DND-41 (cell line): Measurements from ENCODE around the gene MAPK1IP1L.

Source experiments
- ATAC-seq: fragments of 200-7000 bp; cut with Tn5 transposase; 3 replicates; pipeline ENCODE4 v1.9.1; 2021; ENCODE audit warnings: low read depth; ENCODE audit not compliant: insufficient read depth
- DNase-seq: peaks from one replicate; pipeline ENCODE4 v3.0.0-alpha.2; 2020
- H2AFZ ChIP-seq: 2 replicates; pipeline ENCODE4 v1.6.0; 2012; ENCODE audit warnings: low read depth, low read length
- H3K27ac ChIP-seq: 2 replicates; pipeline ENCODE4 v1.5.1; 2012; ENCODE audit warnings: low read length, inconsistent platforms
- H3K27me3 ChIP-seq: fragments of 200-600 bp; sonication (generic); 2 replicates; pipeline ENCODE4 v1.6.0; 2012; ENCODE audit warnings: low read length, mild to moderate bottlenecking, inconsistent platforms; ENCODE audit not compliant: insufficient read depth, poor library complexity
- H3K36me3 ChIP-seq: 2 replicates; pipeline ENCODE4 v1.5.1; 2012; ENCODE audit warnings: low read length, inconsistent platforms; ENCODE audit not compliant: insufficient read depth
- H3K4me1 ChIP-seq: 2 replicates; pipeline ENCODE4 v1.5.1; 2012; ENCODE audit warnings: mild to moderate bottlenecking, low read length; ENCODE audit not compliant: insufficient read depth
- H3K4me2 ChIP-seq: 2 replicates; pipeline ENCODE4 v1.6.0; 2012; ENCODE audit warnings: mild to moderate bottlenecking, moderate library complexity, low read length, inconsistent platforms; ENCODE audit not compliant: insufficient read depth
- H3K4me3 ChIP-seq, 2 experiments: fragments of 200-600 bp in 1 of 2; shearing (Covaris generic) in 1 of 2; 2 replicates each; pipeline ENCODE4 v1.5.1; 2012 to 2016; ENCODE audit warnings: inconsistent platforms in 2 of 2, low read length in 2 of 2, mild to moderate bottlenecking in 2 of 2, low read depth in 1 of 2, moderate library complexity in 1 of 2
- H3K79me2 ChIP-seq: 2 replicates; pipeline ENCODE4 v1.6.0; 2012; ENCODE audit warnings: low read length, inconsistent platforms; ENCODE audit not compliant: insufficient read depth
- H3K9ac ChIP-seq: 2 replicates; pipeline ENCODE4 v1.6.0; 2012; ENCODE audit warnings: low read depth, mild to moderate bottlenecking, inconsistent platforms, low read length, moderate library complexity
- H3K9me3 ChIP-seq: 2 replicates; pipeline ENCODE4 v1.5.1; 2012; ENCODE audit warnings: low read length, moderate library complexity, mild to moderate bottlenecking, inconsistent platforms; ENCODE audit not compliant: insufficient read depth, severe bottlenecking
- H4K20me1 ChIP-seq: 2 replicates; pipeline ENCODE4 v1.6.0; 2012; ENCODE audit warnings: low read length; ENCODE audit not compliant: insufficient read depth
- EZH2 ChIP-seq: IDR thresholded peaks from 3 replicates; pipeline ENCODE4 v1.6.1; 2012; ENCODE audit warnings: borderline replicate concordance, low read depth, mild to moderate bottlenecking, moderate library complexity, low read length, inconsistent platforms; ENCODE audit not compliant: severe bottlenecking
- TF ChIP-seq, protein P1 (sequence below): IDR thresholded peaks from 2 replicates; pipeline ENCODE4 v1.5.1; 2012; ENCODE audit warnings: borderline replicate concordance, low read length, moderate library complexity, mild to moderate bottlenecking; ENCODE audit not compliant: poor library complexity, severe bottlenecking; ENCODE audit errors: extremely low read depth

The MAPK1IP1L gene

DNA sequence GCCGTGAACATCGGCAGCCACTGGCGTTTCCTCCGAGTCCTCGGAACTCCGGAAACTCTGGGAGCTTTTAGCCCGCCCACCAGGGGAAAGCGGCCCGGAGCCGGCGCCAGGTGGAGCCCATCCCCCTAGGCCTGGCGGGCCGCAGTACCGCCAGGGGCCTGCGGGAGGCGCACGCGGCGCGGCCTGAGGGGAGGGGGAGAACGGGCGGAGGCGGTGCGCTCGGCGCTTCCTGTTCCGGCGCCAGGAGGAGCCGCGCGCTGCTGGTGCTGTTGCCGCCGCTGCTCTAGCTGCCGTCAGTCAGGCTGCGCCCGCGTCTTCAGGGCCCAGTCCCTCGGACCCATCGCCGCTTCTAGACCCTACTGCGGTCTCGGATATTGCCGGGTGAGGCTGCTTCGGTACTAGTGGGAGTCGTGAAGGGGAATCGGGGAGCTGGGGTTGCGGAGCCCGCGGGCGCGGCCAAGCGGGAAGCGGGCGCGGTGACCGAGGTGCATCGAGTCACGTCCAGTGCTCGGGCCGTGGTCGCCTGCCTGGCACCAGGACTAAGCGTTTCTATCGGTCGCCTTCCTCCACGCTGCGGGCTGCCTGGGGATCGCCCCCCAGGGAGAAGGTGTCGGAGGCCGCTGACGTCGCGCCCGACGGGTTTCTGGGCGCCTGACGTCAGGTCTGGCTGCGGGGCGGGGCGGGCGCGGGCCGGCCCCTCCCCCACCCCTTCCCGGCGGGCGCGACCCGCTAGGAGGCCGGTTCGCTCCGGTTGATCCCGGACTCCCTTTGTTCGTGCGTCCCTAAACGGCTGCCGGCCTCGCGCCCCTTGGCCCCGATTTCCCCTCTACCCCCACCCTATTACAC, at the start of gene MAPK1IP1L:
TSS of gene MAPK1IP1L (plus strand) at position 225 of the 846 bp plus-strand sequence. CDS start 10,037 bp downstream, outside the sequence.
- H3K79me2 ChIP-seq: peaks cover 52% of the 10 kb centered on the region
- peak within 1 kb of the TSS; percentile 89 for H3K4me2 ChIP-seq
- no peaks in the 10 kb centered on the region for H3K9me3 ChIP-seq
- H3K4me1 ChIP-seq: peaks cover 44% of the 10 kb centered on the region
- peak within 1 kb of the TSS; percentile 98 for H2AFZ ChIP-seq
- peaks cover 21% of the 10 kb centered on the region for H3K36me3 ChIP-seq
- H3K27ac ChIP-seq: peak within 1 kb of the TSS; percentile 97
- no peaks in the 10 kb centered on the region for H3K27me3 ChIP-seq
- DNase-seq (peak; percentile 93), ATAC-seq (peak; percentile 91)
- H4K20me1 ChIP-seq: peaks cover 42% of the 10 kb centered on the region
- TF ChIP-seq, protein P1, sequence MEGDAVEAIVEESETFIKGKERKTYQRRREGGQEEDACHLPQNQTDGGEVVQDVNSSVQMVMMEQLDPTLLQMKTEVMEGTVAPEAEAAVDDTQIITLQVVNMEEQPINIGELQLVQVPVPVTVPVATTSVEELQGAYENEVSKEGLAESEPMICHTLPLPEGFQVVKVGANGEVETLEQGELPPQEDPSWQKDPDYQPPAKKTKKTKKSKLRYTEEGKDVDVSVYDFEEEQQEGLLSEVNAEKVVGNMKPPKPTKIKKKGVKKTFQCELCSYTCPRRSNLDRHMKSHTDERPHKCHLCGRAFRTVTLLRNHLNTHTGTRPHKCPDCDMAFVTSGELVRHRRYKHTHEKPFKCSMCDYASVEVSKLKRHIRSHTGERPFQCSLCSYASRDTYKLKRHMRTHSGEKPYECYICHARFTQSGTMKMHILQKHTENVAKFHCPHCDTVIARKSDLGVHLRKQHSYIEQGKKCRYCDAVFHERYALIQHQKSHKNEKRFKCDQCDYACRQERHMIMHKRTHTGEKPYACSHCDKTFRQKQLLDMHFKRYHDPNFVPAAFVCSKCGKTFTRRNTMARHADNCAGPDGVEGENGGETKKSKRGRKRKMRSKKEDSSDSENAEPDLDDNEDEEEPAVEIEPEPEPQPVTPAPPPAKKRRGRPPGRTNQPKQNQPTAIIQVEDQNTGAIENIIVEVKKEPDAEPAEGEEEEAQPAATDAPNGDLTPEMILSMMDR: peak; percentile 99
- TF ChIP-seq EZH2: no peak
- peak within 1 kb of the TSS; percentile 98 for H3K9ac ChIP-seq
- H3K4me3 ChIP-seq: peak within 1 kb of the TSS; percentile 83 to 95

- no peak overlapping the region for H3K4me2 ChIP-seq
- ATAC-seq: no peak
- H3K9me3 ChIP-seq: no peaks in the 10 kb centered on the region
- no peak overlapping the region for H3K9ac ChIP-seq
- H2AFZ ChIP-seq: no peak overlapping the region
- no peak overlapping the region for H3K4me3 ChIP-seq
- H3K27me3 ChIP-seq: no peaks in the 10 kb centered on the region
- no peak overlapping the region for H3K27ac ChIP-seq
- no peaks in the 10 kb centered on the region for H3K79me2 ChIP-seq
- H3K4me1 ChIP-seq: no peaks in the 10 kb centered on the region
- TF ChIP-seq, protein P1: no peak
- TF ChIP-seq EZH2: no peak
- DNase-seq: no peak
- peaks cover 85% of the 10 kb centered on the region for H3K36me3 ChIP-seq
- H4K20me1 ChIP-seq: no peaks in the 10 kb centered on the region
These were observed 46.4 kb upstream of the MAPK1IP1L start for GRCh38 chr14:55005071-55005470.

GRCh38 chr14:55015006-55015405, 36.4 kb upstream of the MAPK1IP1L start:
- peaks cover 22% of the 10 kb centered on the region; the same call in 1 of the 2 replicates for H4K20me1 ChIP-seq
- ATAC-seq (no peak), DNase-seq (no peak)
- H3K9me3 ChIP-seq: no peaks in the 10 kb centered on the region
- no peak for TF ChIP-seq EZH2
- TF ChIP-seq, protein P1: no peak
- H3K27ac ChIP-seq: no peak overlapping the region
- H3K4me2 ChIP-seq: no peak overlapping the region
- no peaks in the 10 kb centered on the region for H3K4me1 ChIP-seq
- peaks cover 61% of the 10 kb centered on the region for H3K36me3 ChIP-seq
- no peaks in the 10 kb centered on the region for H3K27me3 ChIP-seq
- no peak overlapping the region for H2AFZ ChIP-seq
- peaks cover 75% of the 10 kb centered on the region for H3K79me2 ChIP-seq
- H3K4me3 ChIP-seq: no peak overlapping the region
- no peak overlapping the region for H3K9ac ChIP-seq
